CD4-positive, alpha-beta T cell treated with Interleukin-4 for 4 hours (primary cell): ENCODE results near the gene SLC35F3.
"Not testable (repeated sequence)": the region's sequence is repeated elsewhere in the genome, so short reads cannot be mapped to it uniquely, and the experiment has no call there.

Source experiments
- DNase-seq: peaks from one replicate; pipeline ENCODE4 v3.0.0-alpha.2; 2020

The SLC35F3 gene

DNA sequence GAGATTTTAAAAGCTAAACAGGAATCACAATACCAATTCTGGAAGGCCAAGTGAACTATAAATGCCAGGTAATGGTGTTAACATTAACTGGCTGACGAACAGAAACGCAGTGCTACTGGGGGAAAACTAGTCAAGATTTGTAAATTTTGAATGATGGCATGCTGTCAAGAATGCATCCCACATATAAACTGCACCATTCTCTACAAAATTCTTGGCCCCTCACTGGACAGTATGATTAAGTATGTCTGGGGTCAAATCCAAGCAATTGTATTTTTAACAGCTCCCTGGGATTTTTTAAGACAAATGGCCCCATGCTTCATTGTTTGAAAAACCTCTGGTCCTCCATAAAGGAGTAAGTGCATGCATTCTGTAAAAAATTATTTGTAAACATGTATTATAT, 395.6 kb downstream of the SLC35F3 start:
- no peak for DNase-seq

DNA sequence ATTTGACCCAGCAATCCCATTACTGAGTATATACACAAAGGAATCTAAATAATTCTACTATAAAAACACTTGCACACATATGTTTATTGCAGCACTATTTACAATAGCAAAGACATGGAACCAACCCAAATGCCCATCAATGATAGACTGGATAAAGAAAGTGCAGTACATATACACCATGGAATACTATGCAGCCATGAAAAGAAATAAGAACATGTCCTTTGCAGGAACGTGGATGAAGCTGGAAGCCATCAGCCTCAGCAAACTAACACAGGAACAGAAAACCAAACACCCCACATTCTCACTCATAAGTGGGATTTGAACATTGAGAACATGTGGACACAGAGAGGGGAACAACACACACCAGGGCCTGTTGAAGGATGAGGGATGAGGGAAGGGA, 397.2 kb downstream of the SLC35F3 start:
- not testable (repeated sequence) for DNase-seq

DNA sequence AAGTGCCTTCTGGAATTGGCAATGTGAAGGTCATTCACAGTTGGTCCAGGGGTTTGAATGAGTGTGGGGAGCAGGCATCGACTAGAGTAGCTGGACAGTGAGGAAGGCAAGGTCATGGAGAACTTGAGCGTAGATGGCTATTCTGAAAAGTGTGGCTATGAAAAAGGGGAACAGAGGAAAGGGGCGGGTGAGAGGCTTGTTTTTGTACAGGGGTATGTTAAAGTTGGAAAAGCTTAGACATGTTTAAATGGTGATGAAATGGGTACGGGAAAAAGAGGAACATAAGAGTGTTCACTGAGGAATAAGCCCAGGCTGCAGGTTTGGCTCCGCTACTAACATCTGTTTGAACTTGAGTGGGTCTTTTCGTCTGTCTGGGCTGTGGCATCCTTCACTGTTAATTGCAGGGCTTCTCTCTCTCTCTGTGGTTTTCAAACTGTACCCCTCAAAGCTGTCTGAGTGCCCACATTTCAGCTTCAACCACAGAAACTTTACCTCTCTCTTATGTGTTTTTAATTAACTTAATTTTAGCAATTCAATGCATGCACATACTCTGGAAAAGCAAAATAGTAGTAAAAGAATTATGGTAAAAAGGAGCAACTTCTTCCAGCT, 398.0 kb downstream of the SLC35F3 start:
- DNase-seq, result no peak

DNA sequence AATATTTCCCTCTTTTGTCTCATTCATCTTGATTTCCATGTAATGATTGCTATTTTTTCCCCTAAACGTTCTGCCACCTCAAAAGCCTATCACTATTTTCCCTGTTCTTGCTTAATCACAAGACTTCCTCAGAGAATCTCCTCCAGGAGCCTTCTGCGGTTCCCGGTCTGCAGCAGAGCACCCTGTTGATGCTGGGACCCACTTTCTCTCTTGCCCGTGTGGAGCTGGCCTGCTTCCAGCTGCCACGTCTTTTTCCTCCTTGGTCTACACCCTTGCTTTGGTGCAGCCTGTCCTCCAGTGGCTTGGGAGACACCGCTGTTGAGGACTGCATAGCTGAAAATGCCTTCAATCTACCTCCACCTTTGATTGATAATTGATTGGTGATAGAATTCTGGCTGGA, 398.8 kb downstream of the SLC35F3 start:
- no peak for DNase-seq

- DNase-seq, result no peak
These were observed 403.2 kb downstream of the SLC35F3 start for GRCh38 chr1:234307726-234308125.

DNA sequence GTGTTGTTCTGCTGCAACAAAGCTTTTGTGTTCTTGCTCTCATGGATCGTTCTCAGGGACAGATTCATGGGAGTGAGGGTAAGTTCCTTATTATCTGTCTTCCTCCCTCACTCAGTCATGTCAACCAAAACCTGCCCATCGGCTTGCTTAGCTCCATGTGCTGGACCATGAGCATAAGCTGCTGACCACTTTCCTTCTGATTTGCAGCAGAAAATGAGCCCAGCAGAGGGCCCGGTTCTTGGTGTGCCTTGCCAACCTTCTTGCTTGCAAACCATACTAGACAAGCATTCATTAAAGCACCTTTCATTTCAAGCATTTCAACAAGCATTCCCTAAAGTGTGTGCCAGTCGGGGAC, 404.7 kb downstream of the SLC35F3 start:
- DNase-seq, result no peak

DNA sequence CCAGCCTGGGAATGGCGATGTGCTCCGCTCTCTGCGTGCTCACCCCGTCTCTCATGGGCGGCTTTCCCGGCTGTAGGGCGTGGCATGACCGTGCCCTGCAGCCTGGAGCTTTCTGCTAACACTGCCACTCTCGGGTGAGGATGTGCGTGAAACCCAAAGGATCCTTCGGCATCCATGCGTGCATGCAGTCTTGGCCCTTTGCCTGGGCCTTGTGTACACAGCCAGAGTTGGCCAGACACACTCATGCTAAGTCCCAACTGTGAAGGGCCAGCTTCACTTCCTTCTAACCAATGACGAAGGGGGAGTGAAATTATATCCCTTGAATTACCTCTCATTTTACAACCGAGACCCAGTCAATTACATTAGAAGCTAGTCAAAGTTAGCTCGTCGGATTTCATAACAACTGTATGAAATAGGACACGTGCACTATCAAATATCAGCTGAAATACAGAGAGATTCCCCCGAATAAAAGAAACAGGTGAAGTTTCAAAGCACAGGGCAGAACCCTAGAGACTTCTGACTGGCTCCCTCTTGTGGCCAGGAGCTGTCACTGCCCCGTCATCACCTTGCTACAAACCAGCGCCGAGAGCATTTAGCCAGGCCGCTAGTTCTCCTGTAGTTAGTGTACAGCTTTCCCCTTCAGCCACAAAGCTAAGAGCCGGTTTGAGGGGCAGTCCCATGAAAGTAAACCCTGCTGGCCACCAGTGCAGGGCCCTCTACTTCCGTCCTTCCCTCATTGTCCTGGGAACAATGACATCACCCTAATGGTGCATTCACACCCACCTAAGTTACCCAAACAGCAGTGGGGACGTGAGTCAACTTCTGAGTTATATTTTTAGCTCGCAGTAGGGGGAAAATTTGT, 405.4 kb downstream of the SLC35F3 start:
- DNase-seq, result peak; percentile 61

GRCh38 chr1:234310460-234310817, 406.0 kb downstream of the SLC35F3 start:
- no peak for DNase-seq

GRCh38 chr1:234311414-234311813, 406.9 kb downstream of the SLC35F3 start:
- no peak for DNase-seq

DNA sequence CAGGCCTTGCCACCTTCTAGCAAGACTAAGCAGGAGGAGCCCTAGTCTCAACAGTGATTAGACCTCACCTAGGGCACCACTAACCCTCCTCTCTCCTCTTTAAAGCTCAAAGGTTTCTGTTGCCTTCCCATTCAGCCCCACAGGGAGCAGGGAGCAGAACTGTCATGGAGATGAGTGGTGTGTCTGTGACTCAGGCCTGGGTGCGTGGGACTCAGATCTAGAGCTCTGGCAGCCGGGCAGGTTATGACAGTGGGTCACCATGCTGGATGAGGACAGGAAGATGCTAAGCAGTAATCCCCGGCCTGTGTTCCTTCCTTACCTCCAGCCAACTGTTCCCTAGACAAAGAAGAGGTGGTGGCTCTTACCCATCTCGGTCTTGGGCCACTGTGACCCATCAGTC, 408.7 kb downstream of the SLC35F3 start:
- DNase-seq, result no peak

DNA sequence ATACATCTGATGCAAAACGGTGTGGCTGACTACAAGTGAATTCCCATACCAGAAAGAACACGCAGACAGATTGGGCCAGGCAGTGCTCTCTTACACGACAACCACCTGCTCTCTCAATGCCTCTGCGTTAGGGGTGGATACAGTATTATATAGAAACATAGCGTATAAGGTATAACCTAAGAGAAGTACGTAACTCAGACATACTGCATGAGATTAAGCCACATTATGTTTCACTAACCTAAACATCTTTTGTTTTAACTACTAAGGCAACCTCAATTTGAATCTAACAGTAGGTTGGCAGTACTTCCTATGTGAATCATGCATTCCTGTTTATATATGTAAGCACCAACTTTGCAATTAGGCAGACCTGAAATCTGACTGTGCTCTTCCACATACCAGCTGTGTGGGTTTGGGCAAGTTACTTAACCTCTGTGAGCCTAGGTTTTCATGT, 410.6 kb downstream of the SLC35F3 start:
- no peak for DNase-seq

- no peak for DNase-seq
These were observed 411.1 kb downstream of the SLC35F3 start for GRCh38 chr1:234315588-234315987.

GRCh38 chr1:234316486-234316885, 412.0 kb downstream of the SLC35F3 start:
- no peak for DNase-seq

- no peak for DNase-seq
These were observed 412.5 kb downstream of the SLC35F3 start for GRCh38 chr1:234316937-234317336.

GRCh38 chr1:234320069-234320468, 415.6 kb downstream of the SLC35F3 start:
- DNase-seq, result no peak

- DNase-seq, result no peak
These were observed 416.1 kb downstream of the SLC35F3 start for GRCh38 chr1:234320549-234320948.

DNA sequence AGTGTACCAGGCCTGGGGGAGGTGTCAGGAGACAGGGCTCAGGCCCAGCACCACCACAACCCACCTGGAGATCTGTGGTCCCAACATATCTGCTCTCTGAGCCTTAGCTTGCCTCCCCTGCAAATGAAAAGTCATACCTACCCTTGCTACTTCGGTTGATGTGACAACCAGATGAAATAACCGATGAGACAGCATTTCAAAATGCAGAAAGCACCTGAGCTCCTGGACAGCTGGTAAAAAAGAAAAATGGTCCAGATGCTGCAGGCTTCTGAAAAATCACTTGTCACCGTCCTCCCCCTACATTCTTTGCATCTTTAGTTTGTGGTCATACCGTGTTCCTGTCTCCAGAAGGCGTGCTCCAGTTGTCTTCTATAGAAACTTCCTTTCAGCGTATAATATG, 416.8 kb downstream of the SLC35F3 start:
- no peak for DNase-seq

DNA sequence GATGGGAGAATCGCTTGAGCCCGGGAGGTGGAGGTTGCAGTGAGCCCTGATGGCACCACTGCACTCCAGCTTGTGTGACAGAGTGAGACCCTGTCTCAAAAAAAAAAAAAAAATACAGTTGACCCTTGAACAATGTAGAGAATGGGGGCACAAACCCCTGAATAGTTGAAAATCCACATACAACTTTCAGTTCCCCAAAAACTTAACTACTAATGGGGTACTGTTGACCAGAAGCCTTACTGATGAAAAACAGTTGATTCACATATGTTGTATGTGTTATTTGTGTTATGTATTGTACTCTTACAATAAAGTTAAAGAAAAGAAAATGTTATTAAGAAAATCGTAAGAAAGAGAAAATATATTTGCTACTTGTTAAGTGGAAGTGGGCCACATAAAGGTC, 417.6 kb downstream of the SLC35F3 start:
- no peak for DNase-seq

DNA sequence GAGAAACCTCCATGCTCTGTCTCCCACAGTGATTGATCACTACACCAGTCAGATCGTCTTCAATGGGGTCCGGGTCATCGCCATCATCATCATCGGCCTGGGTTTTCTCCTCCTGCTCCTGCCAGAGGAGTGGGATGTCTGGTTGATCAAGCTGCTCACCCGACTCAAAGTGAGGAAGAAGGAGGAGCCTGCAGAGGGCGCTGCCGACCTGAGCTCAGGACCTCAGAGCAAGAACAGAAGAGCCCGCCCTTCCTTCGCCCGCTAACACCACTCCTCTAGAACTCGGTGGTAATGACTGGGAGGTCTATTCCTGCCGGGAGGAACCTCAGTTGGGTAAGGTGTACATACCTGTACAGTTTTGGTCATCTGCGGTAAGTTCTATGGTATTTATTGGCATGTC, 418.5 kb downstream of the SLC35F3 start:
- DNase-seq, result peak; percentile 49

DNA sequence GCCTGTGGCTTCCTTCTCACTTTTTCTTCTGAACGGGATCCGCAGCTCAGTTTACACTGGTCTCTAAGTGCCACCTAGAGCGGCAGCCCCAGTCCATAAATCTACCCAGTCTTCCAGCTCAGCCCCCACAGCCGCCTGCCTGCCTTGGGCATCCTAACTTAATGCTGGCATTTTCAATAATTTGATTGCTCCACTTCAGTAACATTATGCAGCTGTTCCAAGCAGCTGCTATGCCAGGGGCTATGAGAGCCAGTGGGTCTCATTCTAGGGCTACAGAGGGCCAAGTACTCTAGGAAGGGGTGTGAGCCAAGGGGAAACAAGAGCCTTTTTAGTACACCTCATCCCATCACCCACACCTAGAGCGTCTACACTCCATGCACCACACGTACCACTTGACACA, 420.3 kb downstream of the SLC35F3 start:
- no peak for DNase-seq

GRCh38 chr1:234325878-234326496, 421.5 kb downstream of the SLC35F3 start:
- no peak for DNase-seq

DNA sequence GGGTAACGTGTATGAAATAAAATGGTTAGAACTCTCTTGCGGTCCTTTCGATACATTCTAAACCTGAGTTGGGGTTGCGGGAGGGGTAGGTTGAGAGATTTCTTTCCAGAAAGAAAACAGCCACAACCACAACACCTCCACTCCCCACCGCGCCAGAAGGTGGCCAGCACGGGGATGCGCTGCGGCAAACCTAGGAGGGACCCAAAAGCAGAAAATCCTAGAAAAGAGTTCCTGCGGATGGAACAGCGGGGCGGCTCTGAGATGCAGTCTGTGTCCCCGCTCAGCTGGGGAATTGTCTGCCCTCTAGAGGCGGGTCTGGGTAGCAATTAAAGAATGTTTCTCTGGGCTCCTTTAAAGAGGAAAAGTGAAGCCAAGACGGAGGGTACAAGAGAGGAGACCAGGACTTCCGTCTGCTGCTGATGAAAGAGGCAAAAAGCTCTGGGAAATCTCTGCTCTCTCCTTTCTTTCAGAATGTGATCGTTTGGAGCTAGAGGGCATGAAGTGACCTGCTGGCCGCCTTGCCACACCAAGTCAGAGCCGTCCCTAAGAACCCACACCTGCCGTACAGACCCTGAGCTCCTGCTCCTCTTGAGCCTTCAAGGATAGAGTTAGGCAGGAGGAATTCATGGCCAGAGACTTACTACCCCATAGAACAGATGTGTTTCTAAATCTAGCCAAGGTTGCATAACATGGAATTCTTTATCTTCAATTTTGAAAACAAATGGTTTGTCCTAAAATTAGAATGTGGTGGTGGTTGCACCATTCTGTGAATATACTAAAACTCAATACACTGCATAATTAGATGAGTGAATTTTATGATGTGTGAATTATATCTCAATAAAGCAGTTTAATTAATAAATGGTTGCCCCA, 422.3 kb downstream of the SLC35F3 start:
- DNase-seq, result peak; percentile 76

DNA sequence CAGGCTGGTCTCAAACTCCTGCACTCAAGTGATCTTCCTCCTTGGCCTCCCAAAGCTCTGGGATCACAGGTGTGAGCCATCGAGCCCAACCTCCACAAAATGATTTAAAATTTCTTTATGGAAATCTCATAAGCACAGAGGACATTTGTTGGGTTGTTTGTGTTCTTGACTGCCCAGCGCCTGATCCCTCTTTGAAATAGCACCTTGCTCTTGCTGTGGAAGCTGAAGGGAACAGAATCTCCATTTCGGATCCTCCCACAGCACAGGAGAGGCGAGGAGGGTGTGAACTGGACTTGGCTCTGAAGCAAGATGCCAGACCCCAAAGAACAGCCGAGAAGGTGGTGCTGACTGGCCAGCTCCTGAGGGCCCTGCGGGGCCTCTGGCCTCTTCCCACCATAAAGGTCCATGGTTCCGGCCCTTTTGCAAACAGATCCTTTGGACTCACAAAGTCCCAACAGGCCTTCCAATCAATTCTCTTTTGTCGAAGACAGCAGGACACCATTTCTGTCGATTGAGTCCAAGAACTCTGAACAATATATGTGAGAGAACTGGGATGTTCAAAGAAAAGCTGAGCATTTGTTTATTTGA, 423.2 kb downstream of the SLC35F3 start:
- no peak for DNase-seq
